HG02623 (cell line): ENCODE data around the gene RAB37.

Source experiments
- ATAC-seq: cut with Tn5 transposase; IDR thresholded peaks from one replicate; pipeline ENCODE4 v1.9.1; 2021; ENCODE audit warnings: moderate library complexity; ENCODE audit not compliant: unreplicated experiment

RAB37 gene

DNA sequence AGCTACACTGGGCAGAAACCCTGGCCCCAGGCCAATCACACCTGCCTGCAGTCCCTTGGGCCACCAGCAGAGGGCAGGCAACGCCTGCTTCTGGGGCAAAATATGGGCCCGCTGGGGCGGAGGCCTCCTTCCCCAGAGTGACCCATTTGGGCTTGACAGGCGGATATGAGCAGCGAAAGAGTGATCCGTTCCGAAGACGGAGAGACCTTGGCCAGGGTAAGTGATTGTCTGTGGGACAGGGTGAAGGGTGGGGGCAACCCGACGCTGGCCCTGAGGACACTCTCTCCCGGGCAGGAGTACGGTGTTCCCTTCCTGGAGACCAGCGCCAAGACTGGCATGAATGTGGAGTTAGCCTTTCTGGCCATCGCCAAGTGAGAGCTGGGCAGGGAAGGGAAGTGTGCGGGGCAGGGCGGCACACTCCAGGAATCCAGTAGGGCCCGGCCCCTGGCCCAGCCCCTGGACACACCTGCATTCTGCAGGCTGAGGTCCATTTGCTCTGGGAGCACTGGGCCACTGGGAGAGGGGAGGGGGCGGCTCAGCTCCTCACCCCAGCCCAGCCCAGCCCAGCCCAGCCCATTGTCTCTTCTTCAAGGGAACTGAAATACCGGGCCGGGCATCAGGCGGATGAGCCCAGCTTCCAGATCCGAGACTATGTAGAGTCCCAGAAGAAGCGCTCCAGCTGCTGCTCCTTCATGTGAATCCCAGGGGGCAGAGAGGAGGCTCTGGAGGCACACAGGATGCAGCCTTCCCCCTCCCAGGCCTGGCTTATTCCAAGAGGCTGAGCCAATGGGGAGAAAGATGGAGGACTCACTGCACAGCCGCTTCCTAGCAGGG lies 7.9 kb downstream of the RAB37 start:
- ATAC-seq, result no peak

DNA sequence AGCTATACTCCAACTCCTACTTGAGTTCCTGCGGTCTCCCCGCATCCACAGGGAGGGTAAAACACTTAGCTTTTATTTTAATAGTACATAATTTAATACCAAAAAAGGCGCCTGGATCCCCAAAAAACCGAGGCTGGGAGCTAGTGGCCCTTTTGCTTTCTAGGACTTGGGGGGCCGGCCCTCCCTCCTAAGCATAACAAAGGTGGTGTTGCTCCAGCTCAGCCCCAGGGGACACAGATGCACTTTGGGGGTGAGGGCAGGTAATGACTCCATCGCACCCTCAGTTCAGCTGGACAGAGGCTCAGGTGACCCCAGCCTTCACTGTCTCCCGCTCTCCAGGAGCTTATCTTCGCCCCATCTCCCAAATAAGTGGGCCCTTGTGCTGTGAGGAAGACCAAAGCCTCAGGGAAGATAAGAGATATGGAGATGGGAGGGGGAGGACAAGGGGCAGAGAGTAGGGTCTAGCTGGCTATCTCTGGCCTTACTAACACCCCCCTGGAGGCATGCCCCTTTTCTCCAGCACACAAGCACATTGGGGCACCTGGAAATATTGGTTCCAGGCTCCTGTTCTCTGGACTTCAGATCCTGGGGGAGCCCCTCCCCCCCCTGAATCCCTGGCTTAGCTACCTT lies 8.6 kb downstream of the RAB37 start:
- ATAC-seq, result no peak

DNA sequence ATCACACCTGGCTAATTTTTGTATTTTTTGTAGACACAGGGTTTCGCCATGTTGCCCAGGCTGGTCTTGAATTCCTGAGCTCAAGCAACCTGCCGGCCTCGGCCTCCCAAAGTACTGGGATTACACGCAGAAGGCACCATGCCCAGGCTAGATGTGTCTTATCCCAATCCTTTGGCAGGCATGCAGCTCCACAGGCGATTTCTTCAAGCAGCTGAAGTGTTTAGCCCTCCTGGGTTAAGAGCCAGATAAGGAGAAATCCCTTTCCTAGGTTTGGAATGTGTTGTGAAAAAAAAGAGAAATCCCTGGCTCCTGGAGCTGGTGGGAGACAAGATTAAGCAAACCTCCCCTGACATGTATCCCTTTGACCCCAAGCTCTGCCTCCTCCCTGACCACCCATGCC lies 9.3 kb downstream of the RAB37 start:
- ATAC-seq, result no peak

DNA sequence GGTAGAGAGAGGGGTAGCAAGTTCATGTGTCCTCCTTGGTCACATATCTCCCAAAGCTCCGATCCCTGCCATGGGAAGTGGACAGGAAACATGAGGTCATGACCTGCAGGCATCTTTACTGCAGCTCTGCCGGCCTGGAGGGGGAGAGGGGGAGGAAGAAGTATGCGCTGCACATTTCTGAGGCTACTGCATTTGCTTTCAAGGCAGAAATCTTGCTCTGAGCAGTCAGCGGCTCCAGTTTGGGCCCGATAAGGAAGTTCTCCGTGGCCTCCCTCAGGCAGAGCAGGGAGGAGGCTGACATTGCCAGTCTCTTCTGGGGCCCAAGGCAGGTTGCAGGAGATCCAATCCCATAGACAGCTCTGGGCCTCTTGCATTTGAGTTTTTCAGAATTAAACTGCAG lies 9.9 kb downstream of the RAB37 start:
- ATAC-seq, result no peak

DNA sequence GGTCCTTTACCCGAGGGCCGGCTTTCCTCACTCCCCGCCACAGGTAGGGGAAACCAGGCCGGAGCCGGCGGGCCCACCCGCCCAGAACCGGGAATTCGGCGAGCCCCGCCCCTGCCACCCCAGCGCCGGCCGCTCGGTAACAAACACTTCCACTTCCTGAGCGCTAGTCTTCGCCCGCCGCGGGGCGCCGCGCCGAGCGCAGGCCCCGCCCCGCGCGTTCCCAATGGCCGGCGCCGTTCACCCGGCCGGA lies 11.1 kb downstream of the RAB37 start:
- ATAC-seq, result no peak

DNA sequence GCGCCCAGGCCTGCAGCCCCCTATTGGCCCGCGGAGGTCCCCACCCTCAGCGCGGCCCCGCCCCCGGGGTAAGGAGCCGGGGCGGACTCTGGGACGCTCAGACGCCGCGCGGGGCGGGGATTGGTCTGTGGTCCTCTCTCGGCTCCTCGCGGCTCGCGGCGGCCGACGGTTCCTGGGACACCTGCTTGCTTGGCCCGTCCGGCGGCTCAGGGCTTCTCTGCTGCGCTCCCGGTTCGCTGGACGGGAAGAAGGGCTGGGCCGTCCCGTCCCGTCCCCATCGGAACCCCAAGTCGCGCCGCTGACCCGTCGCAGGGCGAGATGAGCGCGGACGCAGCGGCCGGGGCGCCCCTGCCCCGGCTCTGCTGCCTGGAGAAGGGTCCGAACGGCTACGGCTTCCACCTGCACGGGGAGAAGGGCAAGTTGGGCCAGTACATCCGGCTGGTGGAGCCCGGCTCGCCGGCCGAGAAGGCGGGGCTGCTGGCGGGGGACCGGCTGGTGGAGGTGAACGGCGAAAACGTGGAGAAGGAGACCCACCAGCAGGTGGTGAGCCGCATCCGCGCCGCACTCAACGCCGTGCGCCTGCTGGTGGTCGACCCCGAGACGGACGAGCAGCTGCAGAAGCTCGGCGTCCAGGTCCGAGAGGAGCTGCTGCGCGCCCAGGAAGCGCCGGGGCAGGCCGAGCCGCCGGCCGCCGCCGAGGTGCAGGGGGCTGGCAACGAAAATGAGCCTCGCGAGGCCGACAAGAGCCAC lies 11.6 kb downstream of the RAB37 start, which contains the start of gene NHERF1:
TSS of gene NHERF1 (plus strand) at position 100 of the 750 bp plus-strand sequence. CDS start at position 319, 219 bp downstream.
- ATAC-seq, result peak; percentile 84

DNA sequence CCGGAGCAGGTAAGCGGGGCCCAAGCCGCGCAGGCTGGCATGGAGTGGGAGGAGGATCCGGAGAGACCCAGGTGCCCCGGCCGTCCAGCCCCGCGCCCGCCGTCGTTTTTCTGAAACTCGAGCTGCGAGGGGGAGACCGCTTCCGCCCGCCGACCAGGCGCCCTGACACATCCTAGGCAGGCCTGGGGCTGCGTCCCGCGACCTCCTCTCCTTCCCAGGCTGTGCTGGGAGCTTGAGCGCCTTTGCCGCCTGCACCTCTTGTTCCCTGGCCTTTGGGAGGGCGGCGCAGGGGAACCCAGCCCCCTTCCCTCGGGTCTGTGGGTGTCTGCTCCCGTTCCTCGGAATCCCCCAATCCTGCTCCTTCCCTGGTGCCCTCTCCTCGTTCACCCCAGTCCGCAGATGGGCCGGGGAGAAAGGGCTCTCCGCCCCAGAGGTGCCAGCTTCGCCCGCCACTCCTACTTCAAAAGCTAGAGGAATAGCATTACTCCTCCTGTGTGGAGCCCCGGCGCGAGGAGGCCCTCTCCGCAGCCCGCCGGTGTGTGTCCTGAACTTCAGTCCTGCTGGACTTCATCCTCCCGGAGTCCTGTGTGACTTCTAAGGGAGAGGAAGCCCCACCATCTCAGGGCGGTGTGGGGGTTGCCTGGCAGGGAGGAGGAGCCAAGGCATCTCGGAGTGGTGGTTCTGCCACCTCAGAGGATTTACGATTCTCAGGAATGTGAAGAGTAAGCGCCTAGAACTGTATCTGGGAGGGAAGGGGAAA lies 12.4 kb downstream of the RAB37 start:
- no peak for ATAC-seq

DNA sequence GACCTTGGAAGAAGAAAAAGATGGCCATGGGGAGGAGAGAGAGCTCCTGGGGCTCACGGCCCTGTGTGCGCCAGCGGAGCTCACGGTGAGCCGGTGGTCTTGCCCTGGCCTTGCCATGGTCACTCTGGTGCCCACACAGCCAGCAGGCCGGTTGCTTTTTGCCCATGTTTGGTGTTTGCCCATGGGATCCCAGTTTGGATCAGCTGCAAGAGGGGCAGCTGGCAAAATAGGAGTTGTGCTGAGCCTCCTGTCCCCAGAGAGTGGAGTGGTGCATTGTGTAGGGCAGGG lies 12.9 kb downstream of the RAB37 start:
- no peak for ATAC-seq

DNA sequence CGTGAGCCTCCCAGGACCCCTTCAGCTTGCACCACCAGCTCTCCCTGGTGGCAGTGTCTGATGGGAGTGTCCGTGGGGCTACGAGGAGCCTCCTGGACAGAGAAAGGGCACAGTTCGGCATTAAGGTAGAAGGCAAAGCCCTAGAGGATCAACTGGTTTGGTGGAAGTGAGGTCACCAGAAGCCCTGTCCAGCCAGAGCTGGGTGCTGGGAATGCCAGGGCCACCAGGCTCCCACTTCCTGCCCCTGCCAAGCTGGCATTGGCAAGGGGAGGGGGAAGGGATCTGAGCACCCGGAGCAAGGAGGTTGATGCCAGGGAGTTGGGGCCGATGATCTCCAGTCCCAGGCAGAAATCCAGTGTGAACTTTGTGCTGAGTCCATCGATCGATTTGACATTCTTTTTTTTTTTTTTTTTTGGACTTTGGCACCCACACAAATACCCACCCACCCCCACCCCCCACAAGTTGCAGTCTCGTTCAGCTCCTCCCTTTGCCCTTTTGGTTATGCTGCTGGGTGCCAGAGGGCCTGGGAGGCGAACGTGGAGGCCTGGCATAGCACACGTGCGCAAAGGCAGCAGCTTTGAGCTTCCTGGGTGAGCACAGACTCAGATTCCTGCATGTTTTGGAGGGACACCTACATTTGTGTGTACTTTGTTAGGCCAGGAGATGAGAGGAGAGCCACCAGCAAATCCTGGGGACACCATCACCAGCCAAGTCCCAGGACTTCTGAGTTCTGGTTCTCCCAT lies 13.4 kb downstream of the RAB37 start:
- no peak for ATAC-seq

DNA sequence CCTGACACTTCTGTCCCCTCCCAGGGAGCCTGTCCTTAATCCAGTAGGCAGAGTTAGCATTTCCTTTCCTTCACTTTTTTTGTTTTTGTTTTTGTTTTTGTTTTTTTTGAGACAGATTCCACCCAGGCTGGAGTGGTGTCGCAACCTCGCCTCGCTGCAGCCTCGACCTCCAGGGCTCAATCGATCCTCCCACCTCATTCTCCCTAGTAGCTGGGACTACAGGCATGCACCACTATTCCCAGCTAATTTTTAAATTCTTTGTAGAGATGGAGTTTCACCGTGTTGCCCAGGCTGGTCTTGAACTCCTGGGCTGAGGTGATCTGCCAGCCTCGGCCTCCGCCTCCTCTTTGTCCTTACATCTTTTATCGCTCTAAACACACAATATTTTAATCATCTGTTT lies 15.4 kb downstream of the RAB37 start:
- no peak for ATAC-seq

DNA sequence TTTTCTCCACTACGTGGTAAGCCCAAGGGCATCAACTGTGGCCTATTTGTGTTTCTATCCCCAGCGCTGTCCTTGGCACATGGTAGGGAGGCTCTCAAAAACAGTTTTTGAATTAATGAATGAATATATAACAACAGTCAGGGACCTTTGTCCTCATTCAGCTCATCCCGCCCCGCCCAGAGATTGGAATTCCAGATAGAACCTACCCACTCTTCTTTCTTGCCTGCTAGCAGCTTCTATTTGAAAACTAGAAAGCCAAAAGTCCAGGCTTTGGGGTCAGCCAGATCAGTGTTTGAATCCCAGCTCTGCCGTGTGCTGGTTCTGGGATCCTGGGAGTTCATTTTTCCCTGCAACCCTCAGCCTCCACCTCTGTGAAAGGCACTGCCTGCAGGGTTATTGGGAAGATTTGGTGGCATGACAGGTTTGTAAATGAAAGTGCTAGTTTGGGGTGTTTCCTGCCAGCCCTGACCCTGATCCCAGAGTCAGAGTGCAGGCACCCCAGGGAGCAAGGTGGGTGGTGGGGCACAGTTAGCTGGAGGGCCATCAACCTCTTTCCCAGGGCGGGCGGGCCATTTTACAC lies 15.9 kb downstream of the RAB37 start:
- no peak for ATAC-seq

DNA sequence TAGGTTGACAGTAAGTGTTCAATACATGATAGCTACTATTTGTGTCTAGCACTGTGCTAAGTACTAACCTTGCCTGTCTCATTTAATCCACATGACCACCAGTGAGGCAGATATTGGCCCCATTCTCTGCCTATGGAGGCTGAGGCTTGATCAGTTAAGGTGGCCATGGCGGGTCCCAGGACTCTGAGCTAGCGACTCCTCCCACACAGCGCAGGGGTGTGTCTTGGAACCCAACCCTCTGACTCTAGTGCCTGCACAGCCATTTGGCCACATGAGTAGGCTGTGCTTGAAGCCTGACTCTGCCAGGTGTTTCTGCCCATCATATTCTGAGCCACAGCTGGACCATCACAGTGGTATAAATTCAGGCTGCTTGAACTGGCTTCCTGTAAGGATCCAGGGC lies 17.8 kb downstream of the RAB37 start:
- no peak for ATAC-seq

DNA sequence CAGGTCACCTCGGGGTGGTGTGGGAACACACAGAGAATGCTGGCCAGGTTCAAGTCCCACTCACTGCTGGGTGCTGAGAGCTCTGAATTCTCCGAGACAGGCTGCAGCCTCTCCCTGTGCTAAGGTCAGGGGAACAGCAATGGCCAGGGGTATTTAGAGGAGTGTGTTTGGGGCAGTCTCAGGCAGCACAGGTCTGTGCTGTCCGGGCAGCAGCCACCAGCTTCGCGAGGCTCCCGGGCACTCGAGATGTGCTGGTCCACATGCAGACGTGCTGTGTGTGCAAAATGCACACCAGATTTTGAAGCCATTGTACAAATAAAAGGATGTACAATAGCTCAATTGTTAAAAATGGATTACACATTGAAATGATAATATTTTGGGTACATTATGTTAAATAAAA lies 18.5 kb downstream of the RAB37 start:
- no peak for ATAC-seq

DNA sequence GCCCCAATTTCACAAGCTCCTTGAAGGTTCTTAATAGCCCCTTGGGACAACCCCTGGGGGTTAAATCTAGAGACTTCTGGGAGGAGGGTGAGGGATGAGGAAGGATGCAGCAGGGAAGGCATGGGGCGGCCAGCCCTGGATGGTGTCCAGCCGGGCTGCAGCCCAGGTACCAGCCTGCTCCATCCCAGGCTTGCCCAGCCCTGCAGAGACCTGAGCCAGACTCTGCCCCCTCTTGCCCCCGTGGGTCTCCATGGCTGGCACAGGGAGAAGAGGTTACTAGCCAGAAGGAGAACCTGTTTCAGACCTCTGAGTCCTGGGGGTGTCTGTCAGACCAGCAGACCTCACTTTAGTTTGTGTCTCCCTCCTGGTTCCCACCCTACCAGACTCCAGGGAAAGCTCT lies 19.8 kb downstream of the RAB37 start:
- ATAC-seq, result no peak

DNA sequence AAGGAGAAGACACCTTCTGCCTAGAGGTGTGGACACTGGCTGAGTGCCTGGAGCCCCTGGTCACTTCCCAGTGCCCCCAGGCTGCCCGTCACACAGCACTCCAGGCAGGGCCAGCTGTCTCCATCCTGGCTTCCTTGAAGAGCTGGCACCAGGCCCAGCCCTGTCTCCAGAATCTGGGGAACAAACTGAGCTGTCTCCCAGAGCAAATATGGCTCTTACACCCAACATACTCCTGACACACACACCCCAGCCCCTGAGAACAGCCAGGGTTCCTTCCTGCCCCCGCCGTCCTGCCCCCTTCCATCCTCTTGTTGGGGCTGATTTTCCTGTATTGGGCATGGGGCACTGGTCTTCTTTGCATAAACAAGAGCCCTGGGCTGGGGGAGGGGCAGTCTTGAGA lies 20.4 kb downstream of the RAB37 start:
- no peak for ATAC-seq

DNA sequence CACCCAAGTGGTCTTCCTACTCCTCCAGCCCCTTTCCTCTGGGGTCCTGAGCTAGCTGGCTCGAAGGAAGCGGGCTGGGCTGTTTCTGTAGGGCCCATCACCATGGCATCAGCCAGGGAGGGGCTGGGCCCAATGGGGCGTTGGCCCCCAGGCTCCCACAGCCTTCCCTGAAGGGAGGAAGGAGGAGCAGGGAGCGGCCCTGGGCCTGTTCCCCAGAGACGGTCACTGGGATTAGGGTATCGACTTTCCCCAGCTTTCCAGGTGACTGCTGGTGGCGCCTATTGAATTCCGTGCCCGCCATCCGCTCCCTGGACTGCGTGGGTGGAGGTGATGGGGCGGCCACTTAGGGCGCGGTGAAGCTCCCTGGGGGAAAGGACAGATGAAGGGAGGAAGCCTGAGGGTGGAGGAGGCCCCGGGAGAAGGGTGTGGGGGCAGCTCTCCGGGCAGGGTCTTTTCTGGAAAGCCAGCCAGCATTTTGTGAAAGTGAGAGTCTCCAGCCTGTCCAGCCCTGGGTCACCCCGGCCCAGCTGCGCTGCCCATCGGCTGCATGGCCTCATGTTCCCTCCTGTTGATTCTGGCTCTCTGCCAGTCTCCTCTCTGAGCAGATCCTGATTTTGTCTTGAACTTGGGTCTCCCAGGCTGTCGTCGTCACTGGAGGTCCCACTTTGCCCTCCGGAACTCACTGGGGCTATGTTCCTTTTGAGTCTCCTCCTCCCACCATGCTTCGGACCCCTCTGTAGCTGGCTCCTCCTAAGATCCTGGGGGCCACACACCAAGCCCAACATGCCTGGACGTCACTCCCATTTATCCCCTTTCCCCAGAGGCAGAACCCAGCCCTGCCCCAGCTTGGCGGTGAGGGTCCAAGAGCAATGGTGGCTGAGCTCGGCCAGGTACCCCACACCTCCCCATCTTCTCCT lies 21.1 kb downstream of the RAB37 start:
- no peak for ATAC-seq

DNA sequence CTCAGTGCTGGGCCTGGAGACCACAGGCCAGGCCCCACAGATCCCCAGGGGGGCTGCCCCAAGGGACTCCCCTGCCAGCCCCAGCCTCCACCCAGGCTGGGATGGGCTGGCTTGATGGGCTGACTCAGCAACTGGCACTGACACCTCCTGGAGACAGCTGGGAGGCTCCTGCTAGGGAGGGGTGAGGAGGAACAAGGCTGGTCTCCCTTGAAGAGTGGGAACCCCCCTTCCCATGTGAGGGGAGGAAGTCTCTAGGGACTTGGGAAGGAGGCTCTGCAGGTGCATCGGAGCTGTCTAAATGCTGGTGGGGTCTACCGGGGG lies 21.8 kb downstream of the RAB37 start:
- no peak for ATAC-seq

DNA sequence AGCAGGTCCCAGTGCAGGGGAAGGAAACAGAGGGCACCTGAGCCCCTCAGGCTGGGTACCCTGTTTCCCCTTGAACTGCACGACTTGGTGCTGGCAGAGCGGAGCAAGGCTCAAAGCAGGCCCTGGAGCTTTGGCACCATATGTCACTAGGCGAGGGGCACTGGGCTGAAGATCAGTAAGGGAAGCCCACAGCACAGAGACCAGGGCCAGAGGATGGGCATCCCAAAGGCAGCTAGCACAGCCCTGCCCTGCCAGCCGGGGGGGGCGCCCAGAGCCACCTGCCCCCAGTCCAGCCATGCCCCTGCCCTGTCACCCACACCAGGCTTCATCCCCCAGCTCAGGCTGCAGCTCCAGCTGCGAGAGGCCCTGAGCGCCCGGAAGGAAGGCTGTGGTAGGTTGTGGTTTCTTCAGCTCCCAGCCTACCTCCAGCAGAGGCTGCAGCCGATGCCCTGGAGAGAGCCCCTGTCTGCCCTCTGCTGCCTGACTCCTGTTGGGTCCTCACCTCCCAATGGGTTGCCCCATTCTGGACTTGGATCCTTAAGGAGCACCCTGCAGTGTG lies 22.3 kb downstream of the RAB37 start:
- no peak for ATAC-seq

DNA sequence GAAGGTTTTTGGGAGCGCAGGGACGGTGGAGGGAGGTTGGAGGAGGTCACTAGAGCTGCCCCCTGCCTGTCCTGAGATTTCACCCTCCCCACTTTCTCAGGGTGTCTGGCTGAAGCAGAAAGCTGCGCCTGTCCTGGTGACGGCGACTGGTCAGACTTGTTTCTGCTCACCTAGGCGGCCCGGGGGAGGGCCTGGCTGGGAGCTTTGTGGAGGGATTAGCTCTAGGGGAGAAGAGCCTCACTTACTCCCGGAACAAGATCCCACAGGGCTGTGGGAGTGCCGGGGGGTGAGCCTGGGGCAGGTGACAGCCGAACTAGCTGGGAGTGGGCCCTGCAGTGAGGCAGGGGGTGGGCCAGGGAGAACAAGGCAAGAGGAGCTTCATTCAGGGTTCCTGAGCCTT lies 22.9 kb downstream of the RAB37 start:
- ATAC-seq, result no peak
